Measurements from ENCODE around the gene JAM3. TPM values are rescaled to one million over a fixed set of nuclear protein-coding genes. Genes with fewer than 3 reads are reported as not detected.
A peak's percentile ranks its signal among the peaks of the same experiment; 100 is the strongest.

Gene JAM3
- polyA plus RNA-seq, 1 donor from 2014 or later = 46.1 TPM

GRCh38 chr11:134049303-134049702 is 19.6 kb upstream of the JAM3 start:
- H4K20me1 ChIP-seq (ENCODE audit: insufficient read depth) = no peaks in the 10 kb centered on the region
- H2AFZ ChIP-seq (ENCODE audit: low read depth, low read length) = no peak overlapping the region
- no peaks in the 10 kb centered on the region for H3K9me2 ChIP-seq (ENCODE audit: insufficient read depth, low read length)
- H3K27ac ChIP-seq (ENCODE audit: low read length) = no peak overlapping the region
- no peaks in the 10 kb centered on the region for H3K36me3 ChIP-seq (ENCODE audit: insufficient read depth, low read length)
- no peak overlapping the region for H3K9ac ChIP-seq (ENCODE audit: low read length)
- H3K79me2 ChIP-seq (replicated peaks; ENCODE audit: insufficient read depth, low read length) = no peaks in the 10 kb centered on the region
- TF ChIP-seq EZH2 (IDR thresholded peaks at IDR 0.05; ENCODE audit: borderline replicate concordance, insufficient read depth, low read length, poor library complexity, severe bottlenecking) = no peak
- no peak for TF ChIP-seq POLR2AphosphoS5 (IDR thresholded peaks at IDR 0.05)
- TF ChIP-seq SMC3 (conservative IDR thresholded peaks at IDR 0.05; ENCODE audit: poor library complexity) = no peak
- TF ChIP-seq MXI1 (conservative IDR thresholded peaks at IDR 0.05; ENCODE audit: poor library complexity, severe bottlenecking) = no peak
- TF ChIP-seq EP300 (conservative IDR thresholded peaks at IDR 0.05; ENCODE audit: poor library complexity, severe bottlenecking) = no peak
- TF ChIP-seq TAF1 (IDR thresholded peaks at IDR 0.05; ENCODE audit: low read depth) = no peak
- TF ChIP-seq REST (IDR thresholded peaks at IDR 0.05; ENCODE audit: borderline replicate concordance) = no peak
- TF ChIP-seq RAD21 (conservative IDR thresholded peaks at IDR 0.05) = no peak
- no peak for TF ChIP-seq CTCF (IDR thresholded peaks at IDR 0.05; ENCODE audit: poor library complexity, severe bottlenecking)
- no peak overlapping the region for H3K4me2 ChIP-seq (ENCODE audit: low read length)
- H3F3A ChIP-seq (ENCODE audit: insufficient read depth, low read length, poor library complexity, severe bottlenecking) = no peaks in the 10 kb centered on the region
- H3K4me3 ChIP-seq (ENCODE audit: low read length) = no peak overlapping the region
- no peaks in the 10 kb centered on the region for H3K9me3 ChIP-seq (ENCODE audit: low read length)
- H3K27me3 ChIP-seq (ENCODE audit: insufficient read depth, low read depth, low read length) = no peaks in the 10 kb centered on the region

GRCh38 chr11:134050541-134051383 is 18.1 kb upstream of the JAM3 start:
- peak; percentile 97 for TF ChIP-seq CTCF (IDR thresholded peaks at IDR 0.05; ENCODE audit: poor library complexity, severe bottlenecking)
- peak; percentile 94 for TF ChIP-seq RAD21 (conservative IDR thresholded peaks at IDR 0.05)
- TF ChIP-seq MXI1 (conservative IDR thresholded peaks at IDR 0.05; ENCODE audit: poor library complexity, severe bottlenecking) = no peak
- no peak for TF ChIP-seq EZH2 (IDR thresholded peaks at IDR 0.05; ENCODE audit: borderline replicate concordance, insufficient read depth, low read length, poor library complexity, severe bottlenecking)
- TF ChIP-seq EP300 (conservative IDR thresholded peaks at IDR 0.05; ENCODE audit: poor library complexity, severe bottlenecking) = no peak
- peak; percentile 96 for TF ChIP-seq SMC3 (conservative IDR thresholded peaks at IDR 0.05; ENCODE audit: poor library complexity)
- no peak for TF ChIP-seq TAF1 (IDR thresholded peaks at IDR 0.05; ENCODE audit: low read depth)
- peak; percentile 25 for TF ChIP-seq REST (IDR thresholded peaks at IDR 0.05; ENCODE audit: borderline replicate concordance)
- peak; percentile 12 for TF ChIP-seq POLR2AphosphoS5 (IDR thresholded peaks at IDR 0.05)
- Histone ChIP-seq H2AFZ (ENCODE audit: low read depth, low read length) (no peak overlapping the region), H3K36me3 (ENCODE audit: insufficient read depth, low read length) (no peaks in the 10 kb centered on the region), H3K9me2 (ENCODE audit: insufficient read depth, low read length) (no peaks in the 10 kb centered on the region), H4K20me1 (ENCODE audit: insufficient read depth) (no peaks in the 10 kb centered on the region), H3K4me2 (ENCODE audit: low read length) (no peak overlapping the region), H3K27me3 (ENCODE audit: insufficient read depth, low read depth, low read length) (no peaks in the 10 kb centered on the region), H3K27ac (ENCODE audit: low read length) (no peak overlapping the region), H3K9ac (ENCODE audit: low read length) (peak overlapping the region; percentile 29), H3F3A (ENCODE audit: insufficient read depth, low read length, poor library complexity, severe bottlenecking) (no peaks in the 10 kb centered on the region), H3K9me3 (ENCODE audit: low read length) (no peaks in the 10 kb centered on the region), H3K4me3 (ENCODE audit: low read length) (peak overlapping the region; percentile 53), H3K79me2 (replicated peaks; ENCODE audit: insufficient read depth, low read length) (no peaks in the 10 kb centered on the region)
